Measurements from ENCODE around the gene SYTL3. TPM values are rescaled to one million over a fixed set of nuclear protein-coding genes. Genes with fewer than 3 reads are reported as not detected.
A peak's percentile ranks its signal among the peaks of the same experiment; 100 is the strongest.

Gene SYTL3
- total RNA-seq, 4 donors from 2014 or later, result 4.8 to 23.1 (median 11.3) TPM

DNA sequence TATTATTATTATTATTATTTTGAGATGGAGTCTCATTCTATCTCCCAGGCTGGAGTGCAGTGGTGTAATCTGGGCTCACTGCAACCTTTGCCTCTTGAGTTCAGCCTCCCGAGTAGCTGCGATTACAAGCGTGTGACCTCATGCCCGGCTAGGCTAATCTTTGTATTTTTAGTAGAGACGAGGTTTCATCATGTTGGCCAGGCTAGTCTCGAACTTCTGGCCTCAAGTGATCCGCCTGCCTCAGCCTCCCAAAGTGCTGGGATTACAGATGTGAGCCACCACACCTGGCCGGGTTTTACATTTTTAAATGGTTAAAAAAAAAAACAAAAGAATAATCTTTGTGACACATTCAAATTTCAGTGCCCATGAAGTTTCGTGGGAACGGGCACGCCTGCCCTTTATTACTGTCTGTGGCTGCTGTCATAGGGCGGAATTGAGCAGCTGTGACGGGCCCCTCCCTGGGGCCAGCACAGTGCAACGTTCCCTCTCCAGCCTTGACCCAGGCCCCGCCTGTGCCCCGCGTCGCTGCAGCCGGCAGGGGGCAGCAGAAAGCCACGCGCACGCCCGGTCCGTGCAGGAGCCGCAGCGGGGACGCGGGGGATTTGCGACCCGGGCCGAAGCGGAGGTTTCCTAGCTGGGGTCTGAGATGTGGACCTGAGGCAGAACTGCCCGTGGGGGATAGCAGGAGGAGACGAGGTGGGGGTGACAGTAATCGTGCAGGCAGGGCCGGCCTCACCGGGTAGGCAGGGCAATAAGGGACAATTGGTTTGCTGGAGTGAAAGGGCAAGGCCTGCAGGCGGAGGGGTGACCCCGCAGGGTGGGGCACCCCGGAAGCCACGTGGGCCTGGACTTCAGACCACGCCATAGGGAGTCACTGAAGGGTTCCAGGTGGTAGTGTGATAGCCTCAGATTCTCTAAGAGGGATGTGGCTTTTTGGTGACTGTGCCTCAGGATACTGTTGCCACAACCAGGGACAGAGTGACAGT is 54.3 kb downstream of the SYTL3 start:
- Histone ChIP-seq H3K27ac (peak overlapping the region; percentile 41 to 92 (median 82)), H3K4me3 (peak overlapping the region in 3 of 4 donors; percentile 41 to 51 (median 49)), H3K4me1 (peaks cover 0 to 53% (median 18%) of the 10 kb centered on the region in 4 donors), H3K9me3 (no peaks in the 10 kb centered on the region), H3K36me3 (no peaks in the 10 kb centered on the region), H3K27me3 (no peaks in the 10 kb centered on the region)
- TF ChIP-seq POLR2A (IDR thresholded peaks at IDR 0.05), result peak in 1 of 2 donors; percentile 57
- TF ChIP-seq, protein P1, sequence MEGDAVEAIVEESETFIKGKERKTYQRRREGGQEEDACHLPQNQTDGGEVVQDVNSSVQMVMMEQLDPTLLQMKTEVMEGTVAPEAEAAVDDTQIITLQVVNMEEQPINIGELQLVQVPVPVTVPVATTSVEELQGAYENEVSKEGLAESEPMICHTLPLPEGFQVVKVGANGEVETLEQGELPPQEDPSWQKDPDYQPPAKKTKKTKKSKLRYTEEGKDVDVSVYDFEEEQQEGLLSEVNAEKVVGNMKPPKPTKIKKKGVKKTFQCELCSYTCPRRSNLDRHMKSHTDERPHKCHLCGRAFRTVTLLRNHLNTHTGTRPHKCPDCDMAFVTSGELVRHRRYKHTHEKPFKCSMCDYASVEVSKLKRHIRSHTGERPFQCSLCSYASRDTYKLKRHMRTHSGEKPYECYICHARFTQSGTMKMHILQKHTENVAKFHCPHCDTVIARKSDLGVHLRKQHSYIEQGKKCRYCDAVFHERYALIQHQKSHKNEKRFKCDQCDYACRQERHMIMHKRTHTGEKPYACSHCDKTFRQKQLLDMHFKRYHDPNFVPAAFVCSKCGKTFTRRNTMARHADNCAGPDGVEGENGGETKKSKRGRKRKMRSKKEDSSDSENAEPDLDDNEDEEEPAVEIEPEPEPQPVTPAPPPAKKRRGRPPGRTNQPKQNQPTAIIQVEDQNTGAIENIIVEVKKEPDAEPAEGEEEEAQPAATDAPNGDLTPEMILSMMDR (IDR thresholded peaks at IDR 0.05), result peak; percentile 88 to 100 (median 99)
- DNase-seq, result peak; percentile 76 to 96 (median 94)

GRCh38 chr6:158705386-158706126 is 55.7 kb downstream of the SYTL3 start:
- Histone ChIP-seq H3K36me3 (no peaks in the 10 kb centered on the region), H3K4me1 (peaks cover 0 to 53% (median 18%) of the 10 kb centered on the region in 4 donors), H3K4me3 (no peak overlapping the region), H3K9me3 (no peaks in the 10 kb centered on the region), H3K27ac (peak overlapping the region in 3 of 4 donors; percentile 41 to 92 (median 87)), H3K27me3 (no peaks in the 10 kb centered on the region)
- TF ChIP-seq, protein P1 (IDR thresholded peaks at IDR 0.05), result no peak
- no peak for TF ChIP-seq POLR2A (IDR thresholded peaks at IDR 0.05)
- peak in 2 of 3 donors; percentile 15 to 49 for DNase-seq

- Histone ChIP-seq H3K9me3 (no peaks in the 10 kb centered on the region), H3K4me3 (no peak overlapping the region), H3K27me3 (no peaks in the 10 kb centered on the region), H3K4me1 (peaks cover 0 to 53% (median 18%) of the 10 kb centered on the region in 4 donors), H3K27ac (peak overlapping the region in 3 of 4 donors; percentile 41 to 92 (median 87)), H3K36me3 (no peaks in the 10 kb centered on the region)
- TF ChIP-seq POLR2A (IDR thresholded peaks at IDR 0.05), result peak in 1 of 2 donors; percentile 15
- TF ChIP-seq, protein P1 (IDR thresholded peaks at IDR 0.05), result peak in 5 of 6 experiments; percentile 9 to 75 (median 58)
- peak; percentile 17 to 73 (median 70) for DNase-seq
Measured at GRCh38 chr6:158706369-158706982, 56.6 kb downstream of the SYTL3 start.

GRCh38 chr6:158707120-158707820 is 57.4 kb downstream of the SYTL3 start:
- no peak overlapping the region for H3K4me3 ChIP-seq
- no peaks in the 10 kb centered on the region for H3K27me3 ChIP-seq
- peak in 1 of 2 donors; percentile 47 for TF ChIP-seq POLR2A (IDR thresholded peaks at IDR 0.05)
- TF ChIP-seq, protein P1 (IDR thresholded peaks at IDR 0.05), result no peak
- H3K27ac ChIP-seq, result peak overlapping the region in 3 of 4 donors; percentile 45 to 92 (median 87)
- H3K36me3 ChIP-seq, result no peaks in the 10 kb centered on the region
- DNase-seq, result peak; percentile 17 to 86 (median 76)
- H3K9me3 ChIP-seq, result no peaks in the 10 kb centered on the region
- peaks cover 0 to 53% (median 18%) of the 10 kb centered on the region in 4 donors for H3K4me1 ChIP-seq

All from Peyer's patch (tissue), 4 donors.